ENCODE measurements around the gene B4GALT2. TPM values are rescaled to one million over a fixed set of nuclear protein-coding genes. Genes with fewer than 3 reads are reported as not detected.

B4GALT2 gene
- total RNA-seq, 1 experiment from 2014 or later: 66.2 TPM

GRCh38 chr1:44034423-44034822 lies 55.4 kb downstream of the B4GALT2 start:
- H3K79me2 ChIP-seq (ENCODE audit: low read depth): peaks cover 6% of the 10 kb centered on the region
- no peaks in the 10 kb centered on the region for H3K36me3 ChIP-seq (ENCODE audit: low read depth)
- DNase-seq: no peak
- no peak overlapping the region for H2AFZ ChIP-seq
- H3K4me3 ChIP-seq: no peak overlapping the region
- POLR2A ChIA-PET (ENCODE audit: unreplicated experiment): interaction anchor here (0.7 kb wide), 1 partner anchor 814 kb away, joined by 4 read pairs; no protein-coding TSS in a partner anchor
- no peak overlapping the region for H3K4me2 ChIP-seq
- H3K27me3 ChIP-seq (ENCODE audit: insufficient read depth, low read depth): no peaks in the 10 kb centered on the region
- H3K4me1 ChIP-seq (replicated peaks; ENCODE audit: insufficient read depth): peaks cover 31% of the 10 kb centered on the region
- intact Hi-C loops (cut with micrococcal nuclease; ENCODE audit: unreplicated experiment): loop anchor here (5.0 to 10.0 kb wide), 6 partner anchors 42 to 770 kb away; partner anchors contain the start of genes BTBD19, CCDC24, DYNLT4 and HYI
- no peaks in the 10 kb centered on the region for H3K9me2 ChIP-seq (ENCODE audit: insufficient read depth)
- CTCF ChIA-PET: interaction anchor here (0.5 to 2.5 kb wide), 3 partner anchors 14 to 525 kb away, joined by 3 to 25 read pairs (median 3); no protein-coding TSS in a partner anchor
- no peak overlapping the region for H3K27ac ChIP-seq
- no peaks in the 10 kb centered on the region for H3K9me3 ChIP-seq (ENCODE audit: insufficient read depth, low read depth)
- no peak for TF ChIP-seq CTCF (conservative IDR thresholded peaks at IDR 0.05)
- no peak for TF ChIP-seq EZH2 (IDR thresholded peaks at IDR 0.05; ENCODE audit: low read depth)
- H4K20me1 ChIP-seq (ENCODE audit: insufficient read depth): no peaks in the 10 kb centered on the region
- H3F3A ChIP-seq (ENCODE audit: insufficient read depth, low read depth): peaks cover 40% of the 10 kb centered on the region; the same call in 1 of the 2 replicates
- no TSS peak for BruUV-seq (replicated peaks)

GRCh38 chr1:44034976-44035716 lies 56.1 kb downstream of the B4GALT2 start:
- H3F3A ChIP-seq (ENCODE audit: insufficient read depth, low read depth): peaks cover 35% of the 10 kb centered on the region; the same call in 1 of the 2 replicates
- H3K27me3 ChIP-seq (ENCODE audit: insufficient read depth, low read depth): no peaks in the 10 kb centered on the region
- no peak overlapping the region for H3K4me2 ChIP-seq
- intact Hi-C loops (cut with micrococcal nuclease; ENCODE audit: unreplicated experiment): loop anchor here (5.0 to 10.0 kb wide), 7 partner anchors 43 to 770 kb away; partner anchors contain the start of genes BTBD19, CCDC24, DYNLT4 and HYI
- H3K9me2 ChIP-seq (ENCODE audit: insufficient read depth): no peaks in the 10 kb centered on the region
- BruUV-seq (replicated peaks): no TSS peak
- ChIA-PET POLR2A (ENCODE audit: unreplicated experiment) (interaction anchor here (0.7 kb wide), 2 partner anchors 172 to 815 kb away, joined by 3 to 4 read pairs; no protein-coding TSS in a partner anchor), CTCF (interaction anchor here (2.1 to 2.5 kb wide), 2 partner anchors 13 to 29 kb away, joined by 17 to 25 read pairs; no protein-coding TSS in a partner anchor)
- TF ChIP-seq CTCF (conservative IDR thresholded peaks at IDR 0.05): no peak
- no peak for TF ChIP-seq EZH2 (IDR thresholded peaks at IDR 0.05; ENCODE audit: low read depth)
- DNase-seq: no peak
- H2AFZ ChIP-seq: no peak overlapping the region
- 0 out of 2 replicates have a peak, but pooled peaks cover 3% of the 10 kb centered on the region for H3K79me2 ChIP-seq (ENCODE audit: low read depth)
- no peaks in the 10 kb centered on the region for H4K20me1 ChIP-seq (ENCODE audit: insufficient read depth)
- H3K4me1 ChIP-seq (replicated peaks; ENCODE audit: insufficient read depth): peaks cover 29% of the 10 kb centered on the region
- H3K27ac ChIP-seq: no peak overlapping the region
- H3K9me3 ChIP-seq (ENCODE audit: insufficient read depth, low read depth): no peaks in the 10 kb centered on the region
- H3K4me3 ChIP-seq: no peak overlapping the region
- H3K36me3 ChIP-seq (ENCODE audit: low read depth): no peaks in the 10 kb centered on the region

GRCh38 chr1:44035726-44036408 lies 56.9 kb downstream of the B4GALT2 start:
- POLR2A ChIA-PET (ENCODE audit: unreplicated experiment): no interaction called here
- no peaks in the 10 kb centered on the region for H3K36me3 ChIP-seq (ENCODE audit: low read depth)
- no peaks in the 10 kb centered on the region for H3K27me3 ChIP-seq (ENCODE audit: insufficient read depth, low read depth)
- no peak overlapping the region for H2AFZ ChIP-seq
- H3F3A ChIP-seq (ENCODE audit: insufficient read depth, low read depth): peaks cover 32% of the 10 kb centered on the region; the same call in 1 of the 2 replicates
- intact Hi-C loops (cut with micrococcal nuclease; ENCODE audit: unreplicated experiment): loop anchor here (1.0 to 10.0 kb wide), 6 partner anchors 31 to 769 kb away; partner anchors contain the start of genes BTBD19, DYNLT4, HYI and PLK3
- H3K9me3 ChIP-seq (ENCODE audit: insufficient read depth, low read depth): no peaks in the 10 kb centered on the region
- H3K4me3 ChIP-seq: no peak overlapping the region
- no peak overlapping the region for H3K4me2 ChIP-seq
- DNase-seq: no peak
- H3K27ac ChIP-seq: peak overlapping the region; percentile 20; the same call in 1 of the 2 replicates
- no peaks in the 10 kb centered on the region for H3K9me2 ChIP-seq (ENCODE audit: insufficient read depth)
- BruUV-seq (replicated peaks): no TSS peak
- CTCF ChIA-PET: interaction anchor here (1.0 to 2.5 kb wide), 4 partner anchors 13 to 273 kb away, joined by 3 to 25 read pairs (median 10); no protein-coding TSS in a partner anchor
- TF ChIP-seq EZH2 (IDR thresholded peaks at IDR 0.05; ENCODE audit: low read depth) (no peak), CTCF (conservative IDR thresholded peaks at IDR 0.05) (no peak)
- H4K20me1 ChIP-seq (ENCODE audit: insufficient read depth): no peaks in the 10 kb centered on the region
- peaks cover 29% of the 10 kb centered on the region for H3K4me1 ChIP-seq (replicated peaks; ENCODE audit: insufficient read depth)
- 0 out of 2 replicates have a peak, but pooled peaks cover 3% of the 10 kb centered on the region for H3K79me2 ChIP-seq (ENCODE audit: low read depth)
